HG03064 (cell line): ENCODE measurements around the gene WRNIP1.

ENCODE experiments used
- ATAC-seq: cut with Tn5 transposase; IDR thresholded peaks from one replicate; pipeline ENCODE4 v1.9.1; 2021; ENCODE audit warnings: low read depth; ENCODE audit not compliant: unreplicated experiment

WRNIP1 gene

DNA sequence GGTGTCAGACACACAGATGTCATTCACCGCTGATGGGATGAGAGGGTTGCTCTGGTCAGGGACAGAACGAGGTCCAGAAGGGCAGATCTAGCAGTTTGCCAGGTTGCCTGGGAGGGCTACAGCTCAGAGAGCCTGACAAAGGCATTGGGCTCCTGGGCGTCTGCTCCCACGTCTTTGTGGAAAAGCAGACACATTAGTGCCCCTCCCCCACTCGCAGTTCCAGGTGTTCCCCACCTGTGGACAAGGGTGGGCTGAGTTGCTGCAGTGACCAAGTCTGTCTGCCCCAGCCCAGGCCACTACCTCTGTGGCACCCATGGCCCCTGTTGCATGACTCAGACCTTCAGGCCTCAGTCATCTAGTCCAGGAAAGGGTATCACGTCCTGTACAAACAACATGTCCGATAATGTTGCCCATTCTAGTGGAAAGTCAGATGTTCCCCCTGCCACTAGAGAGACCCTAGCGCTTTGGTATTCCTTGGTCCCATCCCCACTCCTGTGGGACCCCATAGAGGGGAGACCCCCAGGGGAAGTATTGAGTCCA lies 37.4 kb downstream of the WRNIP1 start:
- no peak for ATAC-seq

DNA sequence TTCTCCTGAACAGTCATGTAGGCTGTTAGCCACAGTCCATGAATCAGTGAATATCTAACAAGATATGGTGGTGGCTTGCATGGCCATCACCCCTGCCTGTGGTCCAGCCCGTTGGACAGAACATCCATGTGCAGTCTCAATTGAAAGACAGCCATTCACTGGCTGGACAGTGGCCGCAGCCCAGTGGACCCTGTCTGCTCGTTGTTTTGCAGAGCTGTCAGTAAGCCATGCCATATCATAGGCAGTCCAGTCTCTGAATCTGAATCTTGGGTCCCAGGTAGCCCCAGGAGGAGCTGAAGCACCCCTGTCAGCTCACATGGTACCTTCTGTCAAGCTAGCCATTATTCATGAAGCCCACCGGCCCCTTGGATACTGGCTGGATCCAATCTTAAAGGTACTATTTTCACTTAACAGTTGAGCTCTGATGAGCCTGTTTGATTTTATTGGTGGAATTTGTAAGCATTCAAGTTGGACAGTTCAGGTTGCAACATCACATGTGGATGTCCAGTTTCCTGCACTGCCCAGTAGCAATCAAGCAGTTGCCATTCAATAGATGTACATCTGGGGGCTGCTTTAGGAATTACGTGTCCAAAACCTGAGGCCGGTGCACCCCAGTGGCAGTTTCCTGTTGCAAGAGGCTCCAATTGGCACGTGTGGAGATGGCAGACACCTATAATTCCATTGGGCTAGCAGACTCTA lies 38.7 kb downstream of the WRNIP1 start:
- ATAC-seq = no peak

DNA sequence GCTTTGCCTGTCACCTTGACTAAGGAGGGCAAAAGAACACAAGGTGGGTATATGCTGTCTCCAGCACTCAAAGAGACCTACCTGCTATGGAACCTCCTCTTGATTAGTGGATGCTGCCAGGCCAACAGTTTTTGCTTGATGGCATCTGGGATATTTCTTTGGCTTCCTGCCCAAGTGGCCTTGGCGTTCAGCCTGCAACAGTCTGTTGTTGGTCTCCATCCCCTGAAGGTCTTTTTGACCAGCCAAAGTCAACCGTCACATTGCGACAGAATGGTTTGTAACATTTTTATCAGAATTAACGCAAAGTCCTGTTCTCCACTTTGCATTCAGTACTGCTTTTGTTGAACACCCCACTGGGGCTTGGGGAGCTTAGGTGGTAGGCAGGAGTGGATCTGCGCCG lies 39.3 kb downstream of the WRNIP1 start:
- ATAC-seq = no peak

DNA sequence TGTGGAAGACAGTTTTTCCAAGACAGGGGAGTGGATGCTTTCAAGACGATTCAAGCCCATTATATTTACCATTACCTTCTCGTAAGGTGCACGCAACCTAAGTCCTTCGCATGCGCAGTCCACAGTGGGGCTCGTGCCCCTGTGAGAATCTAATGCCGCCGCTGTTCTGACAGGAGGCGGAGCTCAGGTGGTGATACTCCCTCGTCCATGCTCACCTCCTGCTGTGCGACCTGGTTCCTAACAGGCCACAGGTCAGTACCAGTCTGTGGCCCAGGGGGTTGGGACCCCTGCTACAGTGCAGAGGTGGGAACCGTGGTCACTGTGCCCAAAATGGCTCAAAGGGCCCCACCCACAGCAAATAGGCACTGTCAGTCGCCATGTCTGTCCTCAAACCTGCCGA lies 39.8 kb downstream of the WRNIP1 start:
- no peak for ATAC-seq

DNA sequence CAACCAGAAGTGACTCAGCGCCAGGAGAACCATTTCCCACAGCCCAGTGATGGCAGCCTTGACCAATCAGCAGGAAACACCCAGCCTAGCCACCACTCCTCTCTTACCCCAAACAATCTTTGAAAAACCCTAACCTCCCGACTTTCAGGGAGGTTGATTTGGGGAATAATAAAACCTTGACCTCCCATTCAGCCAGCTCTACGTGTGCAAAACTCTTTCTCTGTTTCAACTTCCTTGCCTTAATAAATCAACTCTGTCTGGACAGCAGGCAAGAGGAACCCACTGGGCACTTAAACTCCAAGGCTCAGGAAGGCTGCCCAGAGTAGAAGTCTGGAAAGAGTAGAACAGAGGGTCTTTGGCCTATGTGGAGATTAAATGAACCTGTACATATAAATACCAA lies 41.5 kb downstream of the WRNIP1 start:
- ATAC-seq = no peak

DNA sequence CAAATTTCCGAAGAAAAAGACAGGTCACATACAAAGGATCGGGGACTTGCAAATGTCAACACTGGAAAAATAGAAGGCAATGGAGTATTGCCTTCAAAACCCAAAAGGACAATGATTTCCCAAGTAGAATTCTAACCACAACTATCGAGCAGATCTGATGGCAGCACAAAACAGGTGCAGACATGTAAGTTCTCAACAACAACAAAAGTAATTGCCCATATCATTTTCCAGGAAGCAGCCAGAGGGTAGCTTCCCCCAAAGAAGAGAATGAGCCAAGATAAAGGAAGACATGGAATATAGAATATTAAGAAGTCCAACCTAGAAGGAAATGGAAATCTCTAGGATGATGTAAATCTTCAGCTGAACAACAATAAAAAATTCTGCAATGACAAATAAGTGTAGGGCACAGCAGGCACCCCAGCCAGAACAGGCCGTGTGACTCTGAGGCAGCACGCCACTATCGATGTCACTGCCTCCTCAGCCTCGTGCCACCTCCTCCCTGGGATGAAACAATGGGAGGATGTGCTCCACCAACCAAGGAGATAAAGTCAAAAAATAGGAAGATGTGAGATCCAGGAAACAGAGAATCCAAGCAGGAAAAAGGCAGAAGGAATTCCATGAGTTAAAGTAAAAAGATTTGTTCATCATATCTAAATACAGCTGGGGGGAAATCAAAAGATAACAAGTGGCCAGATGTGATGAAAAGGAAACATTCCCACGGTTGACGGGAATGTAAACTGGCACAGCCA lies 42.3 kb downstream of the WRNIP1 start:
- no peak for ATAC-seq

DNA sequence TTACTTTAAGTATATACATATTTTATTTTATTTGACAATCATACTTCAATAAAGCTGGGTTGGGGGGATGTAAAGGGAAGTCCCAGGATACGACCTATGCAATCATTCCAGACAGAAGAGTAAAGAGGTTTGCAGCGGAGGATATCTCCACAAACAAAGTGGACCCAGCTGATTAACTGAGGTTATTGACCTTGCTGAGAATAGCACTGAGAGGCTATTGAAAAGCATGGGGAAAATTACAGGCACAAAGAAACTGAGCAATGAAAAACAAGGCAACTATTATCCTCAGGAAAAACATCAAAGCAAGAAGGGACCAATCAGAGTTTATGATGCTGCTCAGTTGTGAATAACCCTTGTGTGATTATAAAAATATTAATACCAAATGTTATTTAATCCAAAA lies 43.8 kb downstream of the WRNIP1 start:
- no peak for ATAC-seq

DNA sequence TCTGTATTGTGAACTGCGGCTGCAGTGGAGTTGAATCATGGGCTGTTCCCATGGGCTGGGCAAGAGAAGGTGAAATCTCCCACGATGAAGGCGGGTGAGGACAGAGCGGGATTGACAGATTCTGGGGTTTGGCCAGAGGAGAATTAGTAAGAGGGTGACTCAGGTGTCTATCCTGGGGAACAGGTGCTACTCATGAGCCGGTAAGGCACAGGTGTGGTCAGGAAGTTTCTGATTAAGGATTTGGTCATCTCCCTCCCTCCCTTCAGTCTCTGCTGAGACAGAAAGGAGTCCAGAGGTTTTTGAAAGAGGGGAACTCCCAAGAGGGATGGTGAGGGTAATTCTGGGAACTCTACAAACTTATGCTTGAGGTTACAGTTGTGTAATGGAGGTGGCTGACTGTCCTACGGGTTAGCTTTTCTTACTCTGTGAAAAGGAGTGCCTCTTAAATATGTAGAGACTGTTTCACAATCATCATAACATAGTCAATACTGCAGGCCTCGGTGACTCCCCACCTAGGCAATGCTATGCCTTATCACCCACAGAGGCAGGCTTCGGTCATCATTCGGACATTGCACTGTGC lies 45.0 kb downstream of the WRNIP1 start:
- no peak for ATAC-seq

DNA sequence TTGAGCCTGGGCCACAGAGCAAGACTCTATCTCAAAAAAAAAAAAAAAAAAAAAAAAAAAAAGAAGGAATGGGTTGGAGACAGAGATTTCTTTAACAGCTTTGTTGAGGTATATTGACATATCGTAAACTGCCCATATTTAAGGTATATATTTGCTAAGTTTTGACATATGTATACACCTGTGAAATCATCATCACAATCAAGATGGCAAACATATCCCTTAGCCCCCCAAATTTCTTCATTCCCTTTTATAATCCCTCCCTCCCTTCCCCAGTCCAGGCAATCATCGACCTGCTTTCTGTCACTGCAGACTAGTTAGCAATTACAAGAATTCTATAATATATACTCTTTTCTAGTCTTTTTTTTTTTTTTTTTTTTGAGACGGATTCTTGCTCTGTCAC lies 47.5 kb downstream of the WRNIP1 start:
- no peak for ATAC-seq

DNA sequence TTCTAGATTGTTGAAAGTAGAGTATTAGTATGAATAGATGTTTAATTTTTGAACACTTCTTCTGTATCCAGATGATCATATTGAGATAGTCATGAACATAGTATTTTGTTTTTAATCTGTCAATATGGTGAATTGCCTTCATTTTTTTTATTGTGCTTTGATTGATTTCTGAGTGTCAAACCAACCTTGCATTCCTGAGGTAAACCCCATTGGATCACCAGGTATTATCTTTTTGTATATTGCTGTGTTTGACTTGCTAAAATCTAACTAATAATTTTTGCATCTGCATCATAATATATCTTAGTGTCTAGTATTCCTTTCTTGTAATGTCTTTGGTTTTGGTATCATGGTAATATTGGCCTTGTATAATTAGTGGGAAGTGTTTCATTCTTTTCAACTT lies 51.0 kb downstream of the WRNIP1 start:
- ATAC-seq = no peak

DNA sequence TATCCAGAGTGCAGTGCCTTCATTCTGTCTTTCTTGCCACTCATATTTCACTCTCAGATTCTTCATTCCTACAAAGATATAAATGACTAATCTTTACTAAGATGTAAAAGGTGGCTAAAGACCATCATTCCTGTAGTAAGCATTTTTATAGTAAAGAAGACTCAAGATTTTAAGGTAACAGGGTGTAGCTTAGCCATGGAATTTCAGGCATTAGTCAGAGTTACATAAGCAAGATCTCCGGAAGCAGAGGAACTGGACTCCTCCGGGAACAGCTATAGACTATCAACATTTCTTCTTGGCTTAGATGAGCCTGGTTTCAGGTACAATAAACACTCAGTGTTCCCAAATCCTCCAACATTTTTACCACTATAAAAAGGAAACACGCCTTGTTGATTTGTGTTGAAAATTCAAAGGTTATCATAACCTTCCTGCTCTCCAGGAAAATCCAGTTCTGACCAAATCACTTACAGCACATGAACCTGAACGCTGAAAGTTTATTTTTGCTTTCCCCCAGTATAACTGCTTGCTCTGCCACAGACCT lies 52.8 kb downstream of the WRNIP1 start:
- no peak for ATAC-seq

DNA sequence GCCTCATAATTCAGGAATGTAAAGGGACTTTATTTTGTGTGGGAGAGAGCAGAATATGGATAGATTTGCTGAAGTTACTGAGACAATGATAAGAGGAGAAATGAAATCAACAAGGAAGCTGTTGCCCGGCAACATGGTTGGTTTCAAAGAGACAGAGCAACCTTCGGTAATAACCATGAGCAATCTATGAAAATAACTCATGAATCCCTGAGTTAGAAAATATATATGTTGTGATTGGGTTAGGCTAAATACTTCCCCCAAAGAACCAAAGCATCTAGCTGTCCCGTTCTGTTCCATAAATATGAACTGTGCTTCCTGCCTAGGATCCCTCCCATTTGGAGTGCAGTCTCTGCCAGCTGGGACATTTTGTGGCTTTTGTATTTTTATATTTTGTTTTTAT lies 53.4 kb downstream of the WRNIP1 start:
- no peak for ATAC-seq

DNA sequence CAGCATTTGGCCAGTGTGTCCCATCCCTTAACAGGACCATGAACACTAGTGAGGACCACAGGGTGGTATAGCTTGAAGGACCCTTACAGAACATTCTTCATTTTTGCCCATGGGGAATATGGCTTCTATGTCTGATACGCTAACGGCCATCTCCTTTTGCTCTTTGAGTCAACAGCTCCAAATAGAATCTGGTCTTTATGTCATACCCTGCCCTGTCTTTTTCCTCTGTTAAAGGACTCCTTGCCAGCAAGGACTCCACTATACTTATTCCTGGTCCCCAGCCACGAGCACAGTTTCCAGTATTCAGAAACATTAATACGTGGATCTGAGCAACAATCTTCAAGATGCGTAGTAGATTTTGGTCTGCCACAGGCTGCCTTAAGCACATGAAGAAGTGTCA lies 53.9 kb downstream of the WRNIP1 start:
- no peak for ATAC-seq

DNA sequence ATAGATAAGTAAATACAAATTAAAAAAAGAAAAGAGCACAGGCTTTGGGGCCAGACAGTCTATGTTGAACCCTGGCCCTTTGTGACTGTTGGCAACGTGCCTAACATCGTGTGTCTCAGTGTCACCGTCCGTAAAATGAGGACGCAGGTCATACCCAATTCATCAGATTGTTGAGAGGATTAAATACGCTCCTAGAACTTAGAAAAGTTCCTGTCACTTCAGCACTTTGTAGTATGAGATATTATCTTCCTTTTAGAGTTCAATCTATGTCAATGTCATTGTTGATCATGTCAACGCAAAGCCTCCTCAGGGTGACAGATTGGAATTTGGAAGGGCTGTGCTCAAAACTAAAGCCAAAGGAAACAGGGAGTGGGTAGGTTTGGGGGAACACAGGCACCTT lies 54.8 kb downstream of the WRNIP1 start:
- ATAC-seq = no peak

DNA sequence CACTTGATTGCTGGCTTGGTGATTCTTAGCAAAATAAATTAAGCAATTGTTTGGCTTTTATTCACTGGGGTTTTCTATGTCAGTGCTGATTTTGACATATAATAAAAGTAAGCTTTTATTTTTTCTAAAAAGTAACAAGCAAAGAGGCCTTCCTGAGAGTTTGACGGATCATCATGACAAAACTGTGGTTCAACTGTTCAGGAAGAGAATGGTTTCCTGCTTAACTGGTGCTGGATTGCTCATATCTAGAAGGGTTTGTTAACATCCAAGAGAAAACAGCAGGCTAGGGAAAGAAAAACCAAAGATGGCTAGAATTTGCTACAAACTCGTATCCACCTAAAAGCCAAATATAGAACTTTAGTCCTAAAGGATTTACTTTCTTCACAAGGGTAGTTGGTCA lies 55.2 kb downstream of the WRNIP1 start:
- ATAC-seq = no peak

DNA sequence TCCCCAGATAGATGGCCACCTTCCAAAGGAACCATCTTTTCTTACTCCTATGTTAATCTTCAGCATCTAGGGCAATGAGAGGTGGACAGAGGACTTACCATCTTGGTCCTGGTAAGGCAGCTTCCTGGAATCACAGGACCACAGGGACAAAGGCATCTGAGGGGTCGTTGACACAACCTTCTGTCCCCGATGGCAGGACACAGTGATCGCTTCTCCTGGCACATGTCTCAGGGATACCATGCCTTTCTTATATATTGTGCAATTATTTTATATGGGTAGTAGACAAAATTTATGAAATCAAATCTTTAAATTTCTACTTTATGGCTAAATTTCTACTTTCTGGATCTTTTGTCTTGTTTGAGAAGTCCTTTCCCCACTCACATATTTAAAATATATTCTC lies 56.4 kb downstream of the WRNIP1 start:
- no peak for ATAC-seq

DNA sequence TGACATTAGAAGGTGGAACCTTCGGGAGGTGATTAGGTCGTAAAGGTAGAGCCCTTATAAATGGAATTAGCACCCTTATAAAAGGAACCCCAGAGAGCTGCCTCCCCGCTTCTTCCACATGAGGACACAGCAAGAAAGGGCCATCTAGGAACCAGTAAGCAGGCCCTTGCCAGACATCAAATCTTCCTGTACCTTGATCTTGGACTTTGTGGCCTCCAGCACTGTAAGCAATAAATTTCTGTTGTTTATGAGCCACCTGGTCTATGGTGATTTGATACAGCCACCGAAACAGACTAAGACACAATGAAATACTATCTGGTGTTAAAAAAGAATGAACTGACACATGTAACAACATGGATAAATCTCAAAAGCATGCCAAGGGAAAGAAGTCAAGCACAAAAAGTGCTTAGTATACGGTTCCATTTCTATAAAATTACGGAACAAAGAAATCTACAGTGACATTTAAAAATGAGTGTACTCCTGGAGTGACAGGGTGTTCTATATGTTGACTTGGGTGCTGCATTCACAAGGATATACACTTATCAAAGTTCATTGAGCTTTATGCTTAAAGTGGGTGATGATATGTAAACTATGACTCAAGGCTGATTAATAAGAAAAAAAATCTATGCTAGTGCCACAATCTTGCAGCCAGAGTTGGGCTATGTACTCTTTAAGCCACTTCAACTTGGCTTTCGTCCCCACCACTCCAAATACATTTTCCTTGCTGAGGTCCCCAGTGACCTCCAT lies 58.1 kb downstream of the WRNIP1 start:
- no peak for ATAC-seq

DNA sequence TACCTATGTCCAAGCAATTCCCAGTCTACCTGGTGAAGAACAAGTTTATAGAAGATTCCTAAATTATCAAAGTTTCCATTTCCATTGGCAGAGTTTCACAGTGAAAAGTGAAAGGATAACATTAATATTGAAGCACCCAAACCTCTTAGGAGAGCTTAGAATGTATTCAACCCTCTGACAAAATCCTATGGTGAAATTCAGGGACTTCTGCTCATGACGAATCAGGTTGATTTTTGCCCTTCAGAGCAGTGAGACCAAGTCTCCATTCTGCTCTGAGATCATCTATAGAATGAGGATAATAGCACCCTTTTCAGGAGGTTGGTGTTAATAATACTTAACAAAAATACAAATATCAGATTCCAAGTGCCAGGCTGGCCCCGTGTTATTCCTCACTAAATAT lies 60.9 kb downstream of the WRNIP1 start:
- ATAC-seq = no peak

DNA sequence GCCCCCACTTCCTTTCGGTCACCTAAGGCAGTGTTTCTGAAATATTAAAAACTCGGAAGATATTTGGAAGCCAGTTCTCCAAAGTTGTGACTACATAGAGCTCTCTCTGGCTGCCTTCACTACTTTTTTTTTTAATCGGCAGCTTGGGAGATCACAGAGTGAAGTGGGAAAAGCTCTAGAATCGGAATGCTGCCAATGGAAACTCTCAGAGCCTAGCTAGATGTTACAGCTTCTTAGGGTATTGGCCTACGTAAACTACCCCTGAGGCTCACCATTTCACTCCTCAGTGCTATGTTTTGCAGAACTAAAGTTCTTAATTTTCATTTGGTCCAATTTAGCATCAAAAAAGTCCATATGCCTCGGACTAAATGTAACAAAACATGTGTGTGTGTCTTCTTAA lies 61.9 kb downstream of the WRNIP1 start:
- no peak for ATAC-seq

DNA sequence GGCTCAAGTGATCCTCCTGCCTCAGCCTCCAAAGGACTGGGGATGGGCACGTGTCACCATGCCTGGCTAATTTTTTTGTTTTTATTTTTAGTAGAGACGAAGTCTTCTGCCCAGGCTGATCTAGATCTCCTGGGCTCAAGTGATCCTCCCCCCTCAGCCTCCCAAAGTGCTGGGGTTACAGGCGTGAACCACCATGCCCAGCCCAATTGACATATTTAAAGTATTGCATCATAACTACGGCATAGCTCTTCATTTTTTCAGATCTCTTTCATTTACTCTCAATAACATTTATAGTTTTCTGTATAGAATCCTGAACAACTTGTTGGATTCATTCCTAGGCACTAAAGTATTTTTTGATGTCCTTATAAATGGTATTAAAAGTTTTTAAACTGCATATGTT lies 63.4 kb downstream of the WRNIP1 start:
- ATAC-seq = no peak

DNA sequence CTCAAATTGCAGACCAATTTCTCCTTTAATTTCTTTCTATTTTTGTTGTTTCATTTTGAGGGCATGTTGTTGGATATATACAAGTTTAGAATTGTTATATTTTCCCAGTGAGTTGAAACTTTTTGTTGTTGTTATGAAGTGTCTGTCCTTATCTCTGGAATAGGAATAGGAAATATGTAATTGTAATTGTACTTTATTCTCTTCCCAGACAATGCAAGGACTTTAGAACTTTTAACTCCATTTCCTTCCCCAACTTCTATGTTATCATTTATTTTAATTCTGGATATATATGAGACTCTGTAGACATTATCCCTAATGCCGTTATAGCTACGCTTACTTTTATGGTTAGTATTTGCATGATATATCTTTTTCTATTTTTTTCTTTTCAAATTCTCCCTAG lies 64.1 kb downstream of the WRNIP1 start:
- no peak for ATAC-seq
